Stimulated activated effector memory CD8-positive, alpha-beta T cell treated with anti-CD3 and anti-CD28 coated beads, Interleukin-12 subunit alpha, Interleukin-12 subunit beta, amount 100 ng/mL, for 72 hours (primary cell): ENCODE results near the gene ZBTB24.
"Not testable (repeated sequence)": the region's sequence is repeated elsewhere in the genome, so short reads cannot be mapped to it uniquely, and the experiment has no call there.

Experiments used
- ATAC-seq: fragments of 150-1000 bp; cut with Tn5 transposase; 2 replicates; pipeline ENCODE4 v1.10.0; 2021
- DNase-seq, 2 donors: peaks; one replicate each; pipeline ENCODE4 v3.0.0; 2021 to 2022; ENCODE audit warnings: low spot score in 2 of 2
- H3K27ac Mint-ChIP-seq: one replicate; pipeline ENCODE4 v1.8.0; 2022; ENCODE audit warnings: mild to moderate bottlenecking, mixed read lengths
- H3K36me3 Mint-ChIP-seq: one replicate; pipeline ENCODE4 v1.8.0; 2022; ENCODE audit warnings: mild to moderate bottlenecking, mixed read lengths
- H3K4me1 Mint-ChIP-seq: one replicate; pipeline ENCODE4 v1.8.0; 2022; ENCODE audit warnings: mixed read lengths
- H3K4me3 Mint-ChIP-seq: one replicate; pipeline ENCODE4 v1.8.0; 2022; ENCODE audit warnings: mild to moderate bottlenecking, mixed read lengths
- H3K9me3 Mint-ChIP-seq: one replicate; pipeline ENCODE4 v1.8.0; 2022; ENCODE audit warnings: mixed read lengths

Gene ZBTB24

GRCh38 chr6:109482905-109483734, at the start of gene ZBTB24:
TSS of gene ZBTB24 (minus strand) at chr6:109483219. CDS start at chr6:109482026, 1,193 bp downstream.
- peak within 1 kb of the TSS; percentile 84 for H3K4me3 Mint-ChIP-seq
- no peaks in the 10 kb centered on the region for H3K9me3 Mint-ChIP-seq
- H3K4me1 Mint-ChIP-seq, result peaks cover 49% of the 10 kb centered on the region
- peaks cover 38% of the 10 kb centered on the region for H3K36me3 Mint-ChIP-seq
- peak; percentile 76 to 90 for DNase-seq
- peak within 1 kb of the TSS; percentile 86 for H3K27ac Mint-ChIP-seq
- ATAC-seq, result peak; percentile 90

- no peak for ATAC-seq
Observed at GRCh38 chr6:109531446-109531845, 48.4 kb upstream of the ZBTB24 start.

GRCh38 chr6:109527989-109528388, 45.0 kb upstream of the ZBTB24 start:
- no peak for DNase-seq
- no peak overlapping the region for H3K27ac Mint-ChIP-seq
- no peak overlapping the region for H3K4me3 Mint-ChIP-seq
- no peak for ATAC-seq
- no peaks in the 10 kb centered on the region for H3K4me1 Mint-ChIP-seq
- H3K9me3 Mint-ChIP-seq, result peaks cover 3% of the 10 kb centered on the region
- H3K36me3 Mint-ChIP-seq, result no peaks in the 10 kb centered on the region

More at GRCh38 chr6:109531446-109531845, 48.4 kb upstream of the ZBTB24 start:
- Mint-ChIP-seq H3K4me3 (no peak overlapping the region), H3K36me3 (no peaks in the 10 kb centered on the region), H3K27ac (no peak overlapping the region), H3K4me1 (no peaks in the 10 kb centered on the region), H3K9me3 (no peaks in the 10 kb centered on the region)
- no peak for DNase-seq

- Mint-ChIP-seq H3K27ac (no peak overlapping the region), H3K9me3 (peaks cover 3% of the 10 kb centered on the region), H3K4me3 (no peak overlapping the region), H3K36me3 (no peaks in the 10 kb centered on the region), H3K4me1 (no peaks in the 10 kb centered on the region)
- DNase-seq, result peak; percentile 18 to 69
- ATAC-seq, result peak; percentile 76
Observed at GRCh38 chr6:109526905-109527628, 44.0 kb upstream of the ZBTB24 start.

GRCh38 chr6:109524129-109524528, 41.1 kb upstream of the ZBTB24 start:
- ATAC-seq (no peak), DNase-seq (no peak)
- Mint-ChIP-seq H3K4me3 (no peak overlapping the region), H3K4me1 (no peaks in the 10 kb centered on the region), H3K36me3 (no peaks in the 10 kb centered on the region), H3K27ac (no peak overlapping the region), H3K9me3 (peaks cover 3% of the 10 kb centered on the region)

- DNase-seq, result no peak
- ATAC-seq, result no peak
- Mint-ChIP-seq H3K27ac (no peak overlapping the region), H3K36me3 (no peaks in the 10 kb centered on the region), H3K9me3 (peaks cover 3% of the 10 kb centered on the region), H3K4me1 (no peaks in the 10 kb centered on the region), H3K4me3 (no peak overlapping the region)
Observed at GRCh38 chr6:109523478-109523877, 40.5 kb upstream of the ZBTB24 start.

GRCh38 chr6:109521080-109521479, 38.1 kb upstream of the ZBTB24 start:
- Mint-ChIP-seq H3K4me1 (peaks cover 11% of the 10 kb centered on the region), H3K27ac (no peak overlapping the region), H3K4me3 (no peak overlapping the region), H3K36me3 (no peaks in the 10 kb centered on the region), H3K9me3 (peaks cover 3% of the 10 kb centered on the region)
- DNase-seq (no peak), ATAC-seq (no peak)

GRCh38 chr6:109519647-109520046, 36.6 kb upstream of the ZBTB24 start:
- not testable (repeated sequence) for H3K9me3 Mint-ChIP-seq, H3K36me3 Mint-ChIP-seq, H3K27ac Mint-ChIP-seq, H3K4me3 Mint-ChIP-seq, DNase-seq
- H3K4me1 Mint-ChIP-seq, result peaks cover 18% of the 10 kb centered on the region
- peak; percentile 61 for ATAC-seq

GRCh38 chr6:109516929-109517328, 33.9 kb upstream of the ZBTB24 start:
- H3K36me3 Mint-ChIP-seq, result no peaks in the 10 kb centered on the region
- ATAC-seq, result no peak

GRCh38 chr6:109515781-109516409, 32.9 kb upstream of the ZBTB24 start:
- Mint-ChIP-seq H3K27ac (no peak overlapping the region), H3K9me3 (no peaks in the 10 kb centered on the region), H3K36me3 (no peaks in the 10 kb centered on the region), H3K4me3 (peak overlapping the region; percentile 9), H3K4me1 (peaks cover 18% of the 10 kb centered on the region)
- no peak for DNase-seq
- ATAC-seq, result peak; percentile 26

More at GRCh38 chr6:109516929-109517328, 33.9 kb upstream of the ZBTB24 start:
- DNase-seq, result no peak
- Mint-ChIP-seq H3K9me3 (no peaks in the 10 kb centered on the region), H3K4me1 (peaks cover 18% of the 10 kb centered on the region), H3K4me3 (no peak overlapping the region), H3K27ac (no peak overlapping the region)

- peak overlapping the region; percentile 35 for H3K27ac Mint-ChIP-seq
- no peak for DNase-seq
- ATAC-seq, result no peak
- H3K4me1 Mint-ChIP-seq, result peaks cover 18% of the 10 kb centered on the region
- no peaks in the 10 kb centered on the region for H3K9me3 Mint-ChIP-seq
- no peaks in the 10 kb centered on the region for H3K36me3 Mint-ChIP-seq
- H3K4me3 Mint-ChIP-seq, result peak overlapping the region; percentile 9
Observed at GRCh38 chr6:109514946-109515345, 31.9 kb upstream of the ZBTB24 start.

- no peaks in the 10 kb centered on the region for H3K36me3 Mint-ChIP-seq
- H3K4me1 Mint-ChIP-seq, result peaks cover 18% of the 10 kb centered on the region
- no peak overlapping the region for H3K4me3 Mint-ChIP-seq
- no peaks in the 10 kb centered on the region for H3K9me3 Mint-ChIP-seq
- DNase-seq (no peak), ATAC-seq (peak; percentile 36)
- no peak overlapping the region for H3K27ac Mint-ChIP-seq
Observed at GRCh38 chr6:109513571-109514071, 30.6 kb upstream of the ZBTB24 start.

GRCh38 chr6:109512271-109512817, 29.3 kb upstream of the ZBTB24 start:
- peaks cover 18% of the 10 kb centered on the region for H3K4me1 Mint-ChIP-seq
- no peak for DNase-seq
- ATAC-seq, result no peak
- no peak overlapping the region for H3K27ac Mint-ChIP-seq
- H3K36me3 Mint-ChIP-seq, result no peaks in the 10 kb centered on the region
- H3K4me3 Mint-ChIP-seq, result no peak overlapping the region
- H3K9me3 Mint-ChIP-seq, result no peaks in the 10 kb centered on the region

GRCh38 chr6:109511832-109512231, 28.8 kb upstream of the ZBTB24 start:
- H3K4me3 Mint-ChIP-seq, result no peak overlapping the region
- DNase-seq (no peak), ATAC-seq (no peak)
- peaks cover 15% of the 10 kb centered on the region for H3K4me1 Mint-ChIP-seq
- H3K27ac Mint-ChIP-seq, result no peak overlapping the region
- no peaks in the 10 kb centered on the region for H3K36me3 Mint-ChIP-seq
- no peaks in the 10 kb centered on the region for H3K9me3 Mint-ChIP-seq

GRCh38 chr6:109510358-109510757, 27.3 kb upstream of the ZBTB24 start:
- H3K9me3 Mint-ChIP-seq, result no peaks in the 10 kb centered on the region

More at GRCh38 chr6:109510358-109510757, 27.3 kb upstream of the ZBTB24 start:
- Mint-ChIP-seq H3K4me3 (no peak overlapping the region), H3K27ac (no peak overlapping the region), H3K36me3 (no peaks in the 10 kb centered on the region), H3K4me1 (peaks cover 4% of the 10 kb centered on the region)
- DNase-seq (no peak), ATAC-seq (no peak)
